HepG2 (cell line): Measurements from ENCODE around the gene WDR76.

Experiments used
- HDAC1 ChIP-seq: sonication (generic); formaldehyde crosslinking; IDR thresholded peaks from 2 replicates; pipeline ENCODE4 v1.5.1; 2020; ENCODE audit warnings: mild to moderate bottlenecking, missing genetic modification reagents
- POLR2AphosphoS2 ChIP-seq: IDR thresholded peaks from 2 replicates; pipeline ENCODE4 v1.6.1; 2011; ENCODE audit warnings: low read depth, low read length, improper control_type of control experiment
- ZNF674 ChIP-seq: sonication (generic); formaldehyde crosslinking; IDR thresholded peaks from 2 replicates; pipeline ENCODE4 v1.5.0; 2020; ENCODE audit warnings: low read depth, mild to moderate bottlenecking, missing genetic modification reagents

DNA sequence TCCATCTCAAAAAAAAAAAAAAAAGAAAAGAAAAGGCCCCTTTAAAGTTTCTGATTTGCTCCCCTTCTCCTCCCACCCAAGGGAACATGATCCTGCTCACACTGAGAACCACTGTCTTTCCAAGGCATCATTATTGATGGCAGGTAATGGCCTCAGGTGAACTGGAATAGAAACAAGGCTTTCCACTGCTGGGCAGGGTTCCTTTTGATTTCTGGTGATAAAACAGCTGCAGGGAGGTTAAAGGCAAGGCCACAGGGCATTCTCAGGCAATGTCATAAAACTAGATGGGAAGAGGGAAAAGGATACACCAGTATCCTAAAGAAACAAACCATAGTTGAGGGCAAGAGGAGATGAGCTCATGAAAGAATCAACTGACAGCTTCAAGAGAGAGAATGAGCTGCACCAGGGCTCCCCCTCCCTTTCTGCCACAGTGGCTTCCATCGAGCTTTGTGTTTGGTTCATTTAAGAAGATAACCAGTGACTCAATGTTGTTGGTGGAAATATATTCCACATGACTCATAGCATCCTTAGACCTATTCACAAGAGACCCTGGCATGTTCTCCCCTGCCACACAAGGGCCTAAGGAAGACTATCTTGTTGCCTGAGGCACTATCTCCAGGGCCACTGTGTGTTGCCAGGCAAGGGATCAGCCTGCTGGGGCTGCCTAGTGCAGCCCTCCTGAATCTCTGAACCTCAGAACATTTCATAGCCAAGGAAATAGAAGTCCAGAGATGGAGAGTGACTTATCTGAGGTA lies 86.4 kb downstream of the WDR76 start:
- TF ChIP-seq ZNF674 (no peak), POLR2AphosphoS2 (no peak), HDAC1 (no peak)
